Activated naive CD4-positive, alpha-beta T cell treated with anti-CD3 and anti-CD28 coated beads, Interleukin-2, amount 50 U/mL, for 16 hours (primary cell): ENCODE data around the gene CCDC38.
"Not testable (repeated sequence)": the region's sequence is repeated elsewhere in the genome, so short reads cannot be mapped to it uniquely, and the experiment has no call there.

Experiments
- DNase-seq: peaks from one replicate; pipeline ENCODE4 v3.0.0-alpha.2; 2020

The CCDC38 gene

GRCh38 chr12:95880895-95881294 is 61.5 kb downstream of the CCDC38 start:
- DNase-seq: no peak

- DNase-seq: no peak
These were observed 64.8 kb downstream of the CCDC38 start for GRCh38 chr12:95877622-95878021.

GRCh38 chr12:95874452-95874851 is 68.0 kb downstream of the CCDC38 start:
- no peak for DNase-seq

- DNase-seq: no peak
These were observed 71.5 kb downstream of the CCDC38 start for GRCh38 chr12:95870897-95871296.

- DNase-seq: no peak
These were observed 79.1 kb downstream of the CCDC38 start for GRCh38 chr12:95863337-95863736.

- no peak for DNase-seq
These were observed 80.4 kb downstream of the CCDC38 start for GRCh38 chr12:95862038-95862437.

- no peak for DNase-seq
These were observed 82.2 kb downstream of the CCDC38 start for GRCh38 chr12:95859947-95860850.

GRCh38 chr12:95859344-95859816 is 83.0 kb downstream of the CCDC38 start:
- DNase-seq: peak; percentile 16

- peak; percentile 89 for DNase-seq
These were observed 83.7 kb downstream of the CCDC38 start, which contains the start of gene SNRPF for GRCh38 chr12:95858451-95859343. Gene SNRPF, plus strand, starts transcription at chr12:95858952. Its CDS starts 122 bp downstream, at chr12:95859074.

- DNase-seq: no peak
These were observed 84.6 kb downstream of the CCDC38 start for GRCh38 chr12:95857799-95858198.

- no peak for DNase-seq
These were observed 85.3 kb downstream of the CCDC38 start for GRCh38 chr12:95857156-95857555.

GRCh38 chr12:95852133-95852532 is 90.3 kb downstream of the CCDC38 start:
- DNase-seq: no peak

GRCh38 chr12:95851606-95852005 is 90.8 kb downstream of the CCDC38 start:
- no peak for DNase-seq

- DNase-seq: no peak
These were observed 93.6 kb downstream of the CCDC38 start for GRCh38 chr12:95848575-95849388.

- DNase-seq: not testable (repeated sequence)
These were observed 100.0 kb downstream of the CCDC38 start for GRCh38 chr12:95842426-95842825.

- DNase-seq: no peak
These were observed 104.3 kb downstream of the CCDC38 start for GRCh38 chr12:95838125-95838524.

GRCh38 chr12:95837240-95838038 is 105.0 kb downstream of the CCDC38 start:
- DNase-seq: no peak

- DNase-seq: no peak
These were observed 105.7 kb downstream of the CCDC38 start for GRCh38 chr12:95836630-95837239.

- no peak for DNase-seq
These were observed 106.2 kb downstream of the CCDC38 start for GRCh38 chr12:95836185-95836609.

GRCh38 chr12:95834572-95834971 is 107.8 kb downstream of the CCDC38 start:
- no peak for DNase-seq
